Adipose tissue (tissue), 3 donors: Measurements from ENCODE around the gene TTLL8. TPM values are rescaled to one million over a fixed set of nuclear protein-coding genes. Genes with fewer than 3 reads are reported as not detected.
"Not testable (repeated sequence)": the region's sequence is repeated elsewhere in the genome, so short reads cannot be mapped to it uniquely, and the experiment has no call there.

Source experiments
- H3K27ac ChIP-seq: one replicate; pipeline ENCODE4 v1.5.1; 2013; ENCODE audit warnings: low read depth, low read length
- WGBS, 3 donors: extraction: QIAGEN DNeasy Blood & Tissue Kit; methylation state at CpG; one replicate each; pipeline ENCODE4 v1.1.7; 2013; 5-methylcytosine and 5-hydroxymethylcytosine counted together
- polyA plus RNA-seq, 3 donors: library from polyadenylated mRNA; stranded (reverse); fragments of 200-250 nt; gene quantifications; one replicate each; pipeline ENCODE4 v1.2.3, GENCODE V29; 2013
- donor health status: healthy with polysubstance abuse.
- donor health status: Bipolar disorder and iron deficiency.
- donor health status: healthy.

TTLL8 gene
- polyA plus RNA-seq, 3 donors = not detected

DNA sequence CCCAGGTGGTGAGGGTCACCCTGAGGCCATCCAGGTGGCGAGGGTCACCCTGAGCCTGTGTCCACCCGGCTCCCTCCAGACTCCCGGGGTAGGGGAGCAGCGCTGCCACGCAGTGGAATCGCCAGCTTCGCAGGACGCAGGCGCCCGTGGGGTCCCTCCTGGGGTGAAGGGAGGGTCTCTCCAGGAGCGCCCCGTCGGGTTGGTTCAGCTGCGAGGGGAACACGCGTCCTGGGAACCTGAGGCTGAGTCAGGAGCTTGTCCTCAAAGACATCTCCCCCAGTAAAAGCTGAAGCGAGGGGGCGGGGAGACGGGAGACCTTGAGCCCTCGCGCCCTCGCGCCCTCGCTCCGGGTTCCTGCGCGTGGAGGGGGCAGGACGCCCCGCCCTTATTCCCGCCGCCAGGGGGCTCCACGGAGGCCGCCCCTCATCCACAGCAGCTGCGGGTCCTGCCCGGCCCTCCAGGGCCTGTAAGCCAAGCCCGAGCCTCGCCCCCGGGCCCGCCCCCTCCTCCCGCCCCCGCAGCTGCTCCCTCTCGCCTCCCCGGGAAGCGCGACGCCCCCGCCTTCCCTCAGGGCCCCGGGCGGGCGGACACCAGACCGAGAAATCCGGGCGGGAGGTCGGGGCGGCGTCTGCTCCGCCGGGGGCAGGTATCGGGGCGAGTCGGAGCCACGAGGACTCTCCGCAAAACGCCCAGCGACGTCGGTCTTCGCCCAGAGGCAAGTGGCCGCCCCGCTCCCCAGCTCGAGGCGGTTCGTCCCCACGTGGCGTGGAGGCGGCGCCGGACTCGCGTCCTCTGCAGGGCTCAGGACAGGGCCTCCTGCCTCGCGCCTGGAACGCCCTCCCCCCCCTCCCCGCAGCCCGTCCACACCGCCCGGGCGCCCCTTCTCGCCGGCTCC lies 74.7 kb downstream of the TTLL8 start:
- no peak overlapping the region for H3K27ac ChIP-seq
- 12 to 14% (median 13%) methylated on average over 56 to 90 of the region's 90 CpGs for WGBS, 3 donors

DNA sequence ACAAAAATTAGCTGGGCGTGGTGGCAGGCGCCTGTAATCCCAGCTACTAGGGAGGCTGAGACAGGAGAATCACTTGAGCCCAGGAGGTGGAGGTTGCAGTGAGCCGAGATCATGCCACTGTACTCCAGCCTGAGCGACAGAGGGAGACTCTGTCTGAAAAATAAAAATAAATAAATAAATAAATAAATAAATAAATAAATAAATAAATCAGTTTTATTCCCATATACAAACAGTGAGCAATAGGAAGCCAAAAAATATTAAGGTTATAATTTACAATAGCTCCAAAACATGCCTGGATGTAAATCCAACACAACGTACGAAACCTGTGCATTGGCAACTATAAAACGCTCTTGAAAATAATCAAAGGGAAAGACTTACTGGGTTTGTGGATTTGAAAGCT lies 76.3 kb downstream of the TTLL8 start:
- WGBS, 3 donors = 96 to 97% (median 97%) methylated on average over 7 of the region's 7 CpGs
- H3K27ac ChIP-seq = not testable (repeated sequence)

DNA sequence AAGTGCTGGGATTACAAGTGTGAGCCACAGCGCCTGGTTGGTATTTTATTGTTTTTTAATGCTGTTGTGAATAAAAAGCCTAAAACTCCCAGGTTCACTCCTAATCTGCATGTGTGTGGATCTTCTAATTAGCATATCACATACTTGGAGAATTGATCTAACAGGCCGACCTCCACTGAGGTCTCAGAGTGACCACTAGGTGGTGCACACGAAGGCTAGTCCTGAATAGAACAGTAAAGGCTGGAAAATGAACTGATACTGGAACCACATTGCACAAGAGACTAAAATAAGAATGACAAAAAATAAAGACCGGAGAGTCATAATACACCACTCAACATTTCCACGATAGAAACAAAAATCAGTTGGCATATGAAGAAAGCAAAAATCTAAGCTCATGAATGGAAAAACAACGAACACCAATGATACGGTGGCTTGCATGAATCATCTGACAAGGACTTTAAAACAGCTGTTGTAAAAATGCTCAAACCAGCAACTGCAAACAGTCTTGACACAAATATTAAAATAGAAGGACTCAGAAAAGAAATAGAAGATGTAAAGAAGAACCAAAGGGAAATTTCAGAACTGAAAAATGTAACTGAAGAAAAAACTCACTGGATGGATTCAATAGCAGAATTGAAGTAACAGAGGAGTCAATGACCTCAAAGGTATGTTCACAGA lies 78.4 kb downstream of the TTLL8 start:
- WGBS, 3 donors = 56 to 61% (median 60%) methylated on average over 7 of the region's 7 CpGs
- H3K27ac ChIP-seq = no peak overlapping the region

DNA sequence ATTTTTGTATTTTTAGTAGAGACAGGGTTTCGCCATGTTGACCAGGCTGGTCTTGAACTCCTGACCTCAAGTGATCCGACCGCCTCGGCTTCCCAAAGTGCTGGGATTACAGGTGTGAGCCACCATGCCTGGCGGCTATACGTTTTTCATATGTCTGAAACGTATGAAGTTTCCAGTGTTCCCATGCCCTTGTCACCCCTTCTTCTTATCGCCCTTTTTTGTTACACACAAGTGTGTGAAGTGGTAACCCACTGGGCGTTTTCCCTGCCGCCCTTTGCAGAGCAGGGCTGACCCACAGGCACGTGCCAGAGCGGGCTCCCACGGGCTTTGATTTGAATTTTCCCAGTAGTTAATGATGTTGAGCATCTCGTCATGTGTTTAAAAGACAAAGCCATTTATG lies 80.5 kb downstream of the TTLL8 start:
- H3K27ac ChIP-seq = no peak overlapping the region
- WGBS, 3 donors = 81 to 90% (median 86%) methylated on average over 14 of the region's 14 CpGs

DNA sequence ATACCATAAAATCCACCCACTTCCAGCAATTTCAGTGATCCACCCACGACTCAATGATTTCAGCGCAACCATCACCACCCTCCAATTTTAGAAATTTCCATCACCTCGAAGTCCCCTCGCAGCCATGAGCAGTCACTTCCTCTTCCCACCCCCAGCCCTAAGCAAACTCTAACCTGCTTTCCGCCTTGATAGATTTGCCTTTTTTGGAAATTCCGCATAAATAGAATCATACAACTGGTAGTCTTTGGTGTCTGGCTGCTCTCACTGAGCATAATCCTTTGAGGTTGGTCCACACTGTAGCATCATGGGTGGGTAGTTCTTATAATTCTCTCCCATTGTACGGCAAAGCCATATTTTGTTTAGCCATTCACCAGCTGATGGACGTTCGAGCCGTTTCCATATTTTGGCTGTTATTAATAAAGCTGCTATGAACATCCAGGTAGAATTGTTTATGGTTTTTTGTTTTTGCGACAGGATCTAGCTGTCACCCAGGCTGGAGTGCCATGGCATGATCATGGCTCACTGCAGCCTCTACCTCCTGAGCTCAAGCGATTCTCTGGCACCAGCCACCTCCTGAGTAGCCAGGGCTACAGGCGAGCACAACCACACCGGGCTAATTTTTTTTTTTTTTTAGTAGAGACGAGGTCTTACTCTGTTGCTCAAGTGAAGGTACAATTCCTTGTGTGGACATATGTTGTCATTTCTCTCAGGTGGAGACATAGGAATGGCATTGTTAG lies 81.5 kb downstream of the TTLL8 start:
- 56 to 76% (median 61%) methylated on average over 15 of the region's 15 CpGs for WGBS, 3 donors
- H3K27ac ChIP-seq = no peak overlapping the region

GRCh38 chr22:49975543-49976389 lies 82.3 kb downstream of the TTLL8 start:
- 28 to 56% (median 31%) methylated on average over 17 of the region's 17 CpGs for WGBS, 3 donors
- no peak overlapping the region for H3K27ac ChIP-seq

DNA sequence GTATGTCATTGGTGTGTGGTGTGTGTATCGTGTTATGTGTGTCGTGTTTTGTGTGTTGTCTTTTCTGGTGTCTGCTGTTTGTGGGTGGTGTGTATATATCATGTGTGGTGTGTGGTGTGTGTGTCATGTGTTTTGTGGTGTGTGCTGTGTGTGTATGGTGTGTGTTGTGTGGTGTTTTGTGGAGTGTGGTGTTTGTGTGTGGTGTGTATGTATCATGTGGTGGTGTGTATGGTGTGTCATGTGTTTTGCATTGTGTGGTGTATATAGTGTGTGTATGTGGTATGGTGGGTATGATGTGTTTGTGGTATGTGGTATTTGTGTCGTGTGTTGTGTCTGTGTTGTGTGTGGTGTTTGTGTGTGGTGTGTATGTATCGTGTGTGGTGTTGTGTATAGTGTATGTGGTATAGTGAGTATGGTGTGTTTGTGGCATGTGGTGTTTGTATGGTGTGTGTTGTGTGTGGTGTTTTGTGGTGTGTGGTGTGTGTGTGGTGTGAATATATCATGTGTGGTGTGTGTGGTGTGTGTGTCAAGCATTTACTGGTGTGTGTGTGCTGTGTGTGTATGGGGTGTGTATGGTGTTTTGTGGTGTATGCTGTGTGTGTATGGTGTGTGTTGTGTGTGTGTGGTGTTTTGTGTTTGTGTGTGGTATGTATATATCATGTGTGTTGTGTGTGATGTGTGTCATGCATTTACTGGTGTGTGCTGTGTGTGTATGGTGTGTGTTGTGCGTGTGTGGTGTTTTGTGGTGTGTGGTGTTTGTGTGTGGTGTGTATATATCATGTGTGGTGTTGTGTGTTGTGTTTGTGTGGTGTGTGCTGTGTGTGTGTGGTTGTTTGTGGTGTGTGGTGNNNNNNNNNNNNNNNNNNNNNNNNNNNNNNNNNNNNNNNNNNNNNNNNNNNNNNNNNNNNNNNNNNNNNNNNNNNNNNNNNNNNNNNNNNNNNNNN lies 84.8 kb downstream of the TTLL8 start:
- 88 to 92% (median 90%) methylated on average over 5 of the region's 5 CpGs for WGBS, 3 donors
- H3K27ac ChIP-seq = no peak overlapping the region

DNA sequence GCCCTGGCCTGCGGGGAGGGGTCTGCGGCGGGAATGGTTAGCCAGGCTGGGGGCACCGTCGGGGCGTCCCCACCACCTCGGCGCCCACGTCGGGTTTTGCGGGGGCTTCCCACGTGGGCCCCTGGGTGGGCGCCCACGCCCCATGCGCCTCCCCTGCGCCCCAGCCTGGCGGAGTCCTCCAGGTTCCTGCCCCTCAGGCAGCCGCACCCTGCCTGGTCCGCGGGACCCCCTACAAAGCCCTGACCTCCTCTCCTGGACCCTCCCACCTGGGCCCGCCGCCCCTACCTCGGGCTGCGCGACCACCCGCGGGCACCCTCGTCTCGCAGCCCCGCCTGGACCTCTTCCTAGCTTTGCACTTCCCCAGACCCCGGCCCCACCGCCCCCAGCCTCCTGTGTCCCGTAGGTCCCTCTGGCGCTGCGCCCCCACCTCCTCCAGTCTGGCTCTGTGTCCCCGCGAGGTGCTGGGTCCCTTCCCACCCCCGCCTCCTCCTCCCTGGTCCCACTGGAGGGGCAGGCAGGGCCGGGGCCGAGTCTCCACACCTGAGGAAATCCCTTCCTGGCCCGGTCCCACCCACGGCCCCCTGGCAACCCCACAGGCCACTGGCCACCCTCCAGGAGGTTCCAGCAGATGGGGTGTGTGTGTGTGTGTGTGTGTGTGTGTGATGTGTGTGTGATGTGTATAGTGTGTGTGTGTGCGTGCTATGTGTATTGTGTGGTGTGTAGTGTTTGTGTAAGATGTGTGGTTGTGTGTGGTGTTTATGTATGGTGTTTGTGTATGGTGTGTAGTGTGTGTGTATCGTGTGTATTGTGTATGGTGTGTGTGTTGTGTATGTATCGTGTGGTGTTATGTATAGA lies 85.7 kb downstream of the TTLL8 start:
- H3K27ac ChIP-seq = no peak overlapping the region

GRCh38 chr22:49971232-49972162 lies 86.6 kb downstream of the TTLL8 start:
- no peak overlapping the region for H3K27ac ChIP-seq
- WGBS, 3 donors = 9 to 17% (median 9%) methylated on average over 54 to 74 of the region's 81 CpGs

More for the DNA sequence above, 85.7 kb downstream of the TTLL8 start:
- 51 to 58% (median 57%) methylated on average over 31 to 45 of the region's 45 CpGs for WGBS, 3 donors

DNA sequence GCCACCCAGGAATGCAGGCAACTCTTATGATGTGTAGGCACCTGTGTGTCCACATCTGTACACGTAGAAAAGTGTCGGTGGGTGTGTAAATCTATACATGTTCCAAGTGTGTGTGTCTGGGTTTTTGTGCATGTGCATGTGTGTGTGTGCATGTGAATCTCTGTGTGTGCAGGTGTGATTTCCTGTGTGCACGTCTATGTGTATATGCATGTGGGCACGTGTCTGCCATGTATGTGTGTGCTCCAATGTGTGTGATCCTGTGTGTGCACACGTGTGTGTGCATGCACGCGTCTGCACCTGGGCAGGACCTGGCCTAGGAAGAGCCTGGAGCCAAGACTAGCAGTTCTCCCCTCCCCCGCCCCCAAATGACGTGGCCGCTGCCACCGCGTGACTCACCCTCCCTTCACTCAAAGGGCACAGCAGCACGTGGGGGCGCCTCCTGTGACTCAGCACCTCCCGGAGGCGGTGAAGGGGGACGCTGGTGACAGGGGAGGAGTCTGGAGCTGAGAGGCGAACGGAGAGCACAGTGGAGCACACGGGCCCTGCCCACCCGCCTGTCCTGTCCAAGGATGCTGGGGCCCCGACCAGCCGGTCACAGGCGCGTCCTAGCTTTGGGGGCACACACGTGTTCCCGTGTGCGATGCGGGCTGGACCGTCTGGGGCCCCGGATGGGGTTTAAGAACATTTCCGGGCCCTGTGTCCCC lies 87.4 kb downstream of the TTLL8 start:
- WGBS, 3 donors = 9 to 11% (median 10%) methylated on average over 28 to 32 of the region's 32 CpGs
- no peak overlapping the region for H3K27ac ChIP-seq

DNA sequence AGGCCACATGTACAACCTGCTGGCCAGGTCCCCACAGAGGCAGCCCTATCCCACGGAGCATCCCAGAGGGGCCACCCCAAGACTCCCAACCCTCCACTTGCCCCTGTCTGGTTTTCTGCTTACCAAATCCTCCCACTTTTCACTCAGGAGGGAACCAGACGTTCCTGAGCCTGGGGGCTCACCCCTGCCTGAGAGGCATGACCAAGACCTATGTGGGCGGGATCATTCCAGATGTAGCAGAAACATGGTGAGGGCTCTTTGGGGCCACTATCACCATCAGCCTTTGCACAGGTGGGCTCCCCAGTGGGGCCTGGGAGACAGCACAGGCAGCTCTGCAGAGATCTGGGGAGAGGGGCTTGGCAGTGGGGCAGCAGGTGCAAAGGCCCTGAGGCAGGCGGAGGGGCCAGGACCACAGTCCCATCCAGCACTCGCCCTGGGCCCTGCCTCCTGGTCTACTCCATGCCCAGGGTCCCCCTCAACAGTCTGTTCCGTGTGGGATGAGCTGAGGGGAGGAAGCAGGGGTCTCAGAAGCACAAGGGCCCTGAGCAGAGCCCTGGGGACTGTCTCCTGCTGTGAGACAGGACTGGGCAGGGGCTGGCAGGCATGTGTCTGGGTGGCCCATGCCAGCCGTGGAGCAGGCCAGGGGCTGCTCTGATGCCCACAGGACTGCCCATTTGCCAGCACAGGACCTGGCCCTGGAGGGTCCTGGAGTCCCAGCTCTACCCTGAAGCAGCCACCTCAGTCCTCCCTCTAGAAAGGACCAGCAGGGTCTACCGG lies 88.2 kb downstream of the TTLL8 start:
- 83 to 89% (median 84%) methylated on average over 8 of the region's 8 CpGs for WGBS, 3 donors
- H3K27ac ChIP-seq = no peak overlapping the region

DNA sequence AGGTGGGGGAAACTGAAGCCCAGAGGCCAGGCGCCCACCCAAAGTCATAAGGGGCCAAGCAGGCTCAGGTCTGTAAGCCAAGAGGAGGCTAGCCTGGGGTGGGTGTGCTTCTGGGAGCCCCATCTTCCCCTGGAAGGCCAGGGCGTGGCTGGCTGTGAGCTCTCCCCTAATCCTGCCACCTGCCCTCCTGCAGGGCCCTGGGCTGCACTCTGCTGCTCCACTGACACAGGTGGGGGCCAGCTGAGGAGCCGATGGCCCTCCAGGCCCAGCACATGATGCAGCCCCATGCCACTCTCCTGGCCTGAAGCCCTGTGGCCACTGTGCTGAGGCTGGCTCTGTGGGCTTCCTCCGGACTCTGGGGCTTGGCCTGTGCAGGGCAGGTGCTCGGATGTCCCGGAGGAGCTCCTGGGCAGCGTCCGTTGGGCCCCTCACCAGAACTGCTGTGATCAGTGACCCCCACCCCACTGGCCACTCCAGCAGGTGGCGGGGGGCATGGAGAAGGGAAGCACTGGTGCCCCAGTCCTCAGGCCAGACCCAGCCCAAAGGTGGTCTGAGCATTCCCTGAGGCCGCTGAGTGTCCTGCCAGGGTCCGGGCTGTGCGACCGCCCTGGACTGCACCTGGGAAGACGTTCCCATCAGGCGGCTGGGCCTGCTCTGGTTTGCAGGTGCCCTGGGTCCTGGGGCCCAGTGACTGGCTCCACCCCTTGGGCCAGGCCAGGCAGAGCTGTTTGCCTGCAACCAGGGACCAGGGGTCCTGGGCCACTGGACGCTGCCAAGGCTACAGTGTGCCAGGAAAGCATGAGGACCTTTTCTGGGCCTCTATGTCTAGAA lies 89.1 kb downstream of the TTLL8 start:
- no peak overlapping the region for H3K27ac ChIP-seq
- 95 to 96% (median 96%) methylated on average over 16 of the region's 16 CpGs for WGBS, 3 donors
